ENCODE results near the gene SMDT1.
"Not testable (repeated sequence)": the region's sequence is repeated elsewhere in the genome, so short reads cannot be mapped to it uniquely, and the experiment has no call there.

DNA sequence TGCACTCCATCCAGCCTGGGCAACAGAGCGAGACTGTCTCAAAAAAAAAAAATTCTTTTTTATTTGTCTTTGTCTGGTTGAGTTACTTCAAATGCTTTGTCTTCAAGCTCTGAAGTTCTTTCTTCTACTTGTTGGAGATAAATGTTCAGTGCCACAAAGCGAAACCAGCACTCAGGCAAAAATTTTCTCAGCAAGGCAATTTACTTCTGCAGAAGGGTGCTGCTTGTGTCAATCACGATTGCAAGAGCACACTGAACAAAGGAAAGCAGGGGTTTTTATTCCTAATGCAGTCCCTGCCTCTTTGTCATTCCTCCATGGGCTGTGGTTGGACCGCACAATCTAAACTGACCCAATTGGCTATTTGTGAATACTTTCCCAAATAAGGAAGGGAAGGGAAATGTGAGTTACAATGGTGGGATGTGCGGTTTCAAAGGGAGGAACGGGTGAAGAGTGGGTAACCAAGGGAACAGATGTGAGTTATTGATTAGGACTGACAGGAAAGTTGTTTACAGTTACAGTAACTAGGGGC lies 24.9 kb downstream of the SMDT1 start:
- TF ChIP-seq, protein P1, sequence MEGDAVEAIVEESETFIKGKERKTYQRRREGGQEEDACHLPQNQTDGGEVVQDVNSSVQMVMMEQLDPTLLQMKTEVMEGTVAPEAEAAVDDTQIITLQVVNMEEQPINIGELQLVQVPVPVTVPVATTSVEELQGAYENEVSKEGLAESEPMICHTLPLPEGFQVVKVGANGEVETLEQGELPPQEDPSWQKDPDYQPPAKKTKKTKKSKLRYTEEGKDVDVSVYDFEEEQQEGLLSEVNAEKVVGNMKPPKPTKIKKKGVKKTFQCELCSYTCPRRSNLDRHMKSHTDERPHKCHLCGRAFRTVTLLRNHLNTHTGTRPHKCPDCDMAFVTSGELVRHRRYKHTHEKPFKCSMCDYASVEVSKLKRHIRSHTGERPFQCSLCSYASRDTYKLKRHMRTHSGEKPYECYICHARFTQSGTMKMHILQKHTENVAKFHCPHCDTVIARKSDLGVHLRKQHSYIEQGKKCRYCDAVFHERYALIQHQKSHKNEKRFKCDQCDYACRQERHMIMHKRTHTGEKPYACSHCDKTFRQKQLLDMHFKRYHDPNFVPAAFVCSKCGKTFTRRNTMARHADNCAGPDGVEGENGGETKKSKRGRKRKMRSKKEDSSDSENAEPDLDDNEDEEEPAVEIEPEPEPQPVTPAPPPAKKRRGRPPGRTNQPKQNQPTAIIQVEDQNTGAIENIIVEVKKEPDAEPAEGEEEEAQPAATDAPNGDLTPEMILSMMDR (IDR thresholded peaks at IDR 0.05): not testable (repeated sequence)
- not testable (repeated sequence) for TF ChIP-seq EZH2 (IDR thresholded peaks at IDR 0.05; ENCODE audit: borderline replicate concordance, insufficient read depth, low read depth, low read length, poor library complexity, severe bottlenecking)
